Stimulated activated memory B cell treated with anti-CD40 and anti-IgM and Interleukin-4, amounts not matched to agents 10 μg/mL and 1 μg/mL and 100 μg/mL, for 72 hours (primary cell): Measurements from ENCODE around the gene XRCC6.
"Not testable (repeated sequence)": the region's sequence is repeated elsewhere in the genome, so short reads cannot be mapped to it uniquely, and the experiment has no call there.

Experiments used
- ATAC-seq: fragments of 150-1000 bp; cut with Tn5 transposase; 2 replicates; pipeline ENCODE4 v1.10.0; 2021
- H3K27ac Mint-ChIP-seq: one replicate; pipeline ENCODE4 v1.8.0; 2022; ENCODE audit warnings: mild to moderate bottlenecking, mixed read lengths
- H3K27me3 Mint-ChIP-seq: one replicate; pipeline ENCODE4 v1.8.0; 2022; ENCODE audit warnings: mixed read lengths
- H3K36me3 Mint-ChIP-seq: one replicate; pipeline ENCODE4 v1.8.0; 2022; ENCODE audit warnings: mixed read lengths
- H3K4me1 Mint-ChIP-seq: one replicate; pipeline ENCODE4 v1.8.0; 2022; ENCODE audit warnings: mixed read lengths
- H3K4me3 Mint-ChIP-seq: one replicate; pipeline ENCODE4 v1.8.0; 2022; ENCODE audit warnings: mild to moderate bottlenecking, moderate library complexity, mixed read lengths
- H3K9me3 Mint-ChIP-seq: one replicate; pipeline ENCODE4 v1.8.0; 2022; ENCODE audit warnings: mixed read lengths

The XRCC6 gene

DNA sequence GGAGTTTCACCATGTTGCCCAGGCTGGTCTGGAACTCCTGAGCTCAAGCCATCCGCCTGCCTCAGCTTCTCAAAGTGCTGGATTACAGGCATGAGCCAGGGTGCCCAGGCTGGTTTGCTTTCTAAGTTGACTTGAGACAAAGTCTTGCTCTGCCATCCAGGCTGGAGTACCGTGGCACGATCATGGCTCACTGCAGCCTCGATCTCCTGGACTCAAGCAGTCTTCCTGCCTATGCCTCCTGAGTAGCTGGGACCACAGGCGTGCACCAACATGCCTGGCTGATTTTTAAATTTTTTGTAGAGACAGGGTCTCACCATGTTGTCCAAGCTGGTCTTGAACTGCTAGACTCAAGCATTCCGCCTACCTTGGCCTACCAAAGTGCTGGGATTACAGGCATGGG, 36.6 kb downstream of the XRCC6 start:
- H3K4me1 Mint-ChIP-seq, result no peaks in the 10 kb centered on the region
- H3K4me3 Mint-ChIP-seq, result no peak overlapping the region
- no peak for ATAC-seq
- peaks cover 52% of the 10 kb centered on the region for H3K36me3 Mint-ChIP-seq
- no peaks in the 10 kb centered on the region for H3K27me3 Mint-ChIP-seq
- no peaks in the 10 kb centered on the region for H3K9me3 Mint-ChIP-seq
- H3K27ac Mint-ChIP-seq, result no peak overlapping the region

DNA sequence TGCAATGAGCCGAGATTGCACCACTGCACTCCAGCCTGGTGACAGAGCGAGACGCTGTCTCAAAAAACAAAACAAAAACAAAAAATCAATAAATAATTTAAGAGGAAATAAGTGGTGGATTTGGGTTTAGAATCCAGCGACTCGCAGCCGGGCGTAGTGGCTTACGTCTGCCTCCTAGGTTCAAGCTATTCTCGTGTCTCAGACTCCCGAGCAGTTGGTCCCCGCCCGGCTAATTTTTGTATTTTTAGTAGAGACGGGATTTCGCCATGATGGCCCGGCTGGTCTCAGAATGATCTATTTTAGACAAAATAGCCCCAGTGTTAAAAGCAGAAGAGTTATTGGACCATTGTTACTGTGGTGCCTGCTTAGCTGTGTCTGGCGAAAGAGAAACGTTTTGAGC, 37.8 kb downstream of the XRCC6 start:
- no peak for ATAC-seq
- H3K27me3 Mint-ChIP-seq, result no peaks in the 10 kb centered on the region
- peaks cover 49% of the 10 kb centered on the region for H3K36me3 Mint-ChIP-seq
- H3K27ac Mint-ChIP-seq, result no peak overlapping the region
- no peak overlapping the region for H3K4me3 Mint-ChIP-seq
- H3K4me1 Mint-ChIP-seq, result no peaks in the 10 kb centered on the region
- H3K9me3 Mint-ChIP-seq, result no peaks in the 10 kb centered on the region

DNA sequence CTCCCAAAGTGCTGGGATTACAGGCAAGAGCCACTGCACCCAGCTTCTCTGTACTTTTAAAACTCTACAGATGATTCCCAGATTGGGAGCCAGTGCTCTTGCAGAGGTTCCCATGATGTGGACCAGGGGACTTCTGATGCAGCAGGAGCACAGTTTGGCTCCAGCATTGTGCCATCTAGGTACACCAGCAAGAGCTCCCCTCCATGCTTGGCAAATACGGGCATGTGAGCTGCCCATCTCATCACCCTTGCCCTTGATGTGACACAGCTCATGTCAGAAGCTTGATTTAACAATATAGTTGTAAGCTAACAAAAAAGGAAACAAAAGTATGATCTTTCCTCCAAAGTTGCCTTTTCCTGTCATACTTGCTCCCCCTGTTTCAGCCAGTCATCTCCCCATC, 38.8 kb downstream of the XRCC6 start:
- no peak overlapping the region for H3K27ac Mint-ChIP-seq
- ATAC-seq, result no peak
- peaks cover 47% of the 10 kb centered on the region for H3K36me3 Mint-ChIP-seq

DNA sequence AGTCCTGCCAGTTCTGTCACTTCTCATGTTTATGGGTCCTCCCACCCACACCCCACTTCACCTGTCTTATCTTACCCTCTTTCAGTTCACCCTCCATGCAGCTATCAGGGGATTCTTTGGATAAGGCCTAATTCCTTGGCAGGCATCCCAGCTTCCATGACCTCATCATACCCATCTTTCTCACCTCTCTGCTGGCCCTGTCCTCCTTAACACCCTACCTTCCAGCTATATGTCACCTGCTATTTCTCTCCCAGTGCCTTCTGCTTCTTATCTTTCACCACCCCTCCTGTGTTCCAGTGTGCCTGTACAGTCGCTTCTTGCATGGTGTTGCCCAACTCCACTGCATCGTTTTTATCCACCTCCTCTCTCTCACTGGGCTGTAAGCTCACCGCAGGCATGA, 39.3 kb downstream of the XRCC6 start:
- peak overlapping the region; percentile 31 for H3K27ac Mint-ChIP-seq
- no peaks in the 10 kb centered on the region for H3K4me1 Mint-ChIP-seq
- no peak for ATAC-seq
- H3K9me3 Mint-ChIP-seq, result no peaks in the 10 kb centered on the region
- H3K4me3 Mint-ChIP-seq, result no peak overlapping the region
- no peaks in the 10 kb centered on the region for H3K27me3 Mint-ChIP-seq
- peaks cover 51% of the 10 kb centered on the region for H3K36me3 Mint-ChIP-seq

More for the DNA sequence above, 38.8 kb downstream of the XRCC6 start:
- H3K4me1 Mint-ChIP-seq, result no peaks in the 10 kb centered on the region
- H3K4me3 Mint-ChIP-seq, result no peak overlapping the region
- no peaks in the 10 kb centered on the region for H3K27me3 Mint-ChIP-seq
- no peaks in the 10 kb centered on the region for H3K9me3 Mint-ChIP-seq

DNA sequence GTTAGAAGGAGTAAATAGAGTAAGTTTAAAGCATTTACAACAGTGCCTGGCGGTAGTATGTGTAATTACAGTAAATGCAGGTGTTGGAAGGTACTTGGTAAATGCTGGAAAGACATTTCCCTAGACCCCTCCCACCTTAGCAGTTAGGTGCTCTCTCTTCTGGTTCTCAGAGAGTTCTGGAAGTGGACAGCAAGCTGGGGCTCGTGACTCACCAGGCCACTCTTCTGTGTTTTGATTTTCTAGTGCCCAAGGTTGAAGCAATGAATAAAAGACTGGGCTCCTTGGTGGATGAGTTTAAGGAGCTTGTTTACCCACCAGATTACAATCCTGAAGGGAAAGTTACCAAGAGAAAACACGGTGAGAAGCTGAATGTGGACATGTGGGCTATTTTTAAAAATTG, 40.0 kb downstream of the XRCC6 start:
- Mint-ChIP-seq H3K27ac (peak overlapping the region; percentile 31), H3K36me3 (peaks cover 52% of the 10 kb centered on the region), H3K27me3 (no peaks in the 10 kb centered on the region), H3K4me3 (no peak overlapping the region), H3K4me1 (no peaks in the 10 kb centered on the region), H3K9me3 (no peaks in the 10 kb centered on the region)
- no peak for ATAC-seq

DNA sequence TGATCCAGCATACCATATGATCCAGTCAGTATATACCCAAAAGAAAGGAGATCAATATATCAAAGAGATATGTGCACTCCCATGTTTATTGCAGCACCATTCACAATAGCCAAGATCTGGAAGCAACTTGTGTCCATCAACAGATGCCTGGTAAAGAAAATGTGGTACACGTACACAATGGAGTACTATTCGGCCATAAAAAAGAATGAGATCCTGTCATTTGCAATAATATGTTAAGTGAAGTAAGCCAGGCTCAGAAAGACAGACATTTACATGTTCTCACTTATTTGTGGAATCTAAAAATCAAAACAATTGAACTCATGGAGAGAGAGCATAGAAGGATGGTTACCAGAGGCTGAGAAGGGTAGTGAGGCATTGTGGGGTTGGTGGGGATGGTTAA, 40.6 kb downstream of the XRCC6 start:
- Mint-ChIP-seq H3K4me3 (no peak overlapping the region), H3K27me3 (no peaks in the 10 kb centered on the region), H3K4me1 (peaks cover 2% of the 10 kb centered on the region), H3K36me3 (peaks cover 52% of the 10 kb centered on the region), H3K9me3 (no peaks in the 10 kb centered on the region), H3K27ac (no peak overlapping the region)
- no peak for ATAC-seq

DNA sequence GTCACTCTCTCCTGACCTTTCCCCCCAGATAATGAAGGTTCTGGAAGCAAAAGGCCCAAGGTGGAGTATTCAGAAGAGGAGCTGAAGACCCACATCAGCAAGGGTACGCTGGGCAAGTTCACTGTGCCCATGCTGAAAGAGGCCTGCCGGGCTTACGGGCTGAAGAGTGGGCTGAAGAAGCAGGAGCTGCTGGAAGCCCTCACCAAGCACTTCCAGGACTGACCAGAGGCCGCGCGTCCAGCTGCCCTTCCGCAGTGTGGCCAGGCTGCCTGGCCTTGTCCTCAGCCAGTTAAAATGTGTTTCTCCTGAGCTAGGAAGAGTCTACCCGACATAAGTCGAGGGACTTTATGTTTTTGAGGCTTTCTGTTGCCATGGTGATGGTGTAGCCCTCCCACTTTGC, 42.5 kb downstream of the XRCC6 start:
- H3K9me3 Mint-ChIP-seq, H3K4me3 Mint-ChIP-seq, H3K27me3 Mint-ChIP-seq, ATAC-seq: not testable (repeated sequence)
- peaks cover 12% of the 10 kb centered on the region for H3K4me1 Mint-ChIP-seq
- H3K36me3 Mint-ChIP-seq, result peaks cover 41% of the 10 kb centered on the region
- H3K27ac Mint-ChIP-seq, result peak overlapping the region; percentile 44

DNA sequence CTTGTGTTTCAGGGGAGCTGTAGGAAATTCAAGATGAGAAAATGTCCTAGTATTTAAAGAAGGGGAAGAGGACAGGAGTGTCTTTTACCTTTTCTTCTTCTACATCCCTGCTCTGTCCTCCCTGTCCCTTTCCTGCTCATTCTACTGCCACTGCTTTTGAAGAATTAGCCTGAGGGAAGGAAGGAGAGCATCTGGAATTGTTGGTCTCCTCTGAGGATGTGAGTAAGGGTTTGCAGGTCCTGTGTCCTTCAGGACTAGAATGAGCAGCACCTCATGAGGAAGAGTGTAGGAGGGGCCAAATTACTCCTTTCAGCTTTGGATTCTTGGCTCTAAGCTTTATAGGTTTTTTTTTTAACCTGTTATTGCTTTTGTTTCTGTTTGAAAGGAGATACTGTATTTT, 43.4 kb downstream of the XRCC6 start:
- Mint-ChIP-seq H3K27me3 (no peaks in the 10 kb centered on the region), H3K36me3 (peaks cover 36% of the 10 kb centered on the region), H3K27ac (peak overlapping the region; percentile 44), H3K9me3 (no peaks in the 10 kb centered on the region), H3K4me3 (no peak overlapping the region), H3K4me1 (peaks cover 12% of the 10 kb centered on the region)
- ATAC-seq, result no peak

DNA sequence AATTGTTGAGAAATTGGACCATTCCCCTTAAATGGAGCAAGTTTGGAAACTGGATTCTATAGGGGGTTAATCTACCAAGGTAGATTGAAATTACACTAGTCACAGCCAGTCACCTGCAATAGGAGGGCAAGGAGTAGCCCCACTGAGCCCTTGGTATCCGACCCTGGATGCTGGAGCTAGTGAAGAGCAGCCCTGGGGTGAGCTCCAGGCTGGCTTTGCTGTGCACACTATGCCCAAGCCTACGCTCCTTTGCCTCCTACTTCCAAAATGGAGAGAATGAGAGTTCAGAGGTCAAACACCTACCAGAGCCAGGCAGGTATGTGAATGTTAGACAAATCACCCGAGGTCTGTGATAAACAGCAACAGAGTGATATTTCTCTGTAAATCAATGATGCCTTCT, 43.9 kb downstream of the XRCC6 start:
- peaks cover 12% of the 10 kb centered on the region for H3K4me1 Mint-ChIP-seq
- H3K27me3 Mint-ChIP-seq, result no peaks in the 10 kb centered on the region
- peak overlapping the region; percentile 46 for H3K27ac Mint-ChIP-seq
- H3K4me3 Mint-ChIP-seq, result no peak overlapping the region
- peaks cover 34% of the 10 kb centered on the region for H3K36me3 Mint-ChIP-seq
- no peak for ATAC-seq
- H3K9me3 Mint-ChIP-seq, result no peaks in the 10 kb centered on the region

DNA sequence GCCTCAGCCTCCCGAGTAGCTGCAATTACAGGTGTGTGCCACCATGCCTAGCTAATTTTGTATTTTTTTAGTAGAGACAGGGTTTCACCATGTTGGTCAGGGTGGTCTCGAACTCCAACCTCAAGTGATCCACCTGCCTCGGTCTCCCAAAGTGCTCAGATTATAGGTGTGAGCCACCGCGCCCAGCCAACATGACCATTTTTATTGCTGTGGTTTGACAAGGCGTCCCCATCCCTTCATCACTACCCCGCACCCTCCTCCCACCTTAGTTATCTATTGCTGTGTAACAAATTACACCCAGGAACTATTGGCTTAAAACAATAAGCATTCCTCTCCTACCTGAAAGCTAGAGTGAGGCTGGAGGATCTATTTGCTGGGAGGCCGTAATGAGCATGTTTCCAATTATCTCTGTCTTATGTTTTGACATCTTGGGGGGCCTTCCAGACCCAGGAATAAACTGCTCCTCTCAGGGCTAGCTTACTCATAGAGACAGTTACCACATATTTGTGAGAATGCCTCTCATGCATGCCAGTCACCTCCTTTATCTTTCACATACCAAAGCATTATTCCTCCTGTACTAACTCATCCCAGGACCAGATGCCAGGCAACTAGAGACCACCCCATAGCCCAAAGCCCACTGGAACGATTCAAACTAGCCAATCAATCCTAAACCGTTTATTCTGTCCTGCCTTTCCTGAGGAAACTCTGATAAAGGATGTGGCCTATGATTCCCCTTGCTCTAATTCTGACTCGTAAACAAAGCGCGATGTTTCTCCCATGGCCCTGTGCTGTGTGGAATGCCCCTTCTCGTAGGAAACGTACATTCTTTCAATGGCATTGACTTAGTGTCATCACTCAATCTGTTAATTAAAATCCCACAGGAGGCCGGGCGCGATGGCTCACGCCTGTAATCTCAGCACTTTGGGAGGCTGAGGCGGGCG, 48.1 kb downstream of the XRCC6 start:
- Mint-ChIP-seq H3K27me3 (no peaks in the 10 kb centered on the region), H3K4me3 (no peak overlapping the region), H3K9me3 (no peaks in the 10 kb centered on the region), H3K36me3 (peaks cover 11% of the 10 kb centered on the region), H3K27ac (no peak overlapping the region), H3K4me1 (peaks cover 17% of the 10 kb centered on the region)
- no peak for ATAC-seq

DNA sequence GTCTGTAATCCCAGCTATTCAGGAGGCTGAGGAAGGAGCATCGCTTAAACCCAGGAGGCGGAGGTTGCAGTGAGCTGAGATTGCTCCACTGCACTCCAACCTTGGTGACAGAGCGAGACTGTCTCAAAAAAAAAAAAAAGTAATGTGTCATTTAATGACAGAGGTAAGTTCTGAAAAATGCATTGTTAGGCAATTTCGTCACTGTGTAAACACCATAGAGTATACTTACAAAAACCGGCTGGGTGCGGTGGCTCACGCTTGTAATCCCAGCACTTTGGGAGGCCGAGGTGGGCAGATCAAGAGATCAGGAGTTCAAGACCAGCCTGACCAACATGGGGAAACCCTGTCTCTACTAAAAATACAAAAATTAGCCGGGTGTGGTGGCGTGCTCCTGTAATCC, 51.0 kb downstream of the XRCC6 start:
- not testable (repeated sequence) for H3K9me3 Mint-ChIP-seq, H3K27ac Mint-ChIP-seq
- H3K36me3 Mint-ChIP-seq, result peaks cover 31% of the 10 kb centered on the region

DNA sequence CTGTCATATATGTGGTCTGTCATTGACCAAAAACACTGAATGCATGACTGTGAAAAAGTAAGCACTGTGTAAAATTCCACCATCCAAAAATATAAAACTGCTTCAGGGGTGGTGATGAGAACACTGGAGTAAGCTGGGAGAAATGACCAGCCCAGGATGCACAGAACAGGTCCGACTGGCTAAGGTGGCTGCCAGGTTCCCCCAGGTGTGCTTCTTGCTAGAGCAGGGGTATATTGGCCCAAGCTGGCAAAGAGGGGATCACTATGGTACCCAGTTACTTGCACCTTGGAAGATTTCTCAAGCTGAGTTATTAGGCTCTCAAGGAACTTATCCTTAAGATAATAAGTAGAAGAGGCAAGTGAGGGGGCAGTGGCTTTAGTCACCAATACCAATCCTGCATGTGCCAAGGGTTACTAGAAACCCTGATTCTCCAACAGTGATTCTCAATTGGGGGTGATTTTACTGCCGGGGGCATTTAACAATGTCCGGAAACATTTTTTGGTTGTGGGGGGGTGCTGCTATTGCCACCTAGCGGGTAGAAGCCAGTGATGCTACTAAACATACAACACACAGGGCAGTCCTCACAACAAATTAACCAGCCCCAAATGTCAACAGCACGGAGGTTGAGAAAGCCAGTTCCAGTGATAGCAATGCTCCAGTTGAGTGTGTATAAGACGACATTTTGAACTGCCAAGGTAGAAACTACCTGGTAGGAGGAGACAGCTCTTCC, 51.9 kb downstream of the XRCC6 start:
- Mint-ChIP-seq H3K4me3 (no peak overlapping the region), H3K27ac (no peak overlapping the region), H3K36me3 (peaks cover 37% of the 10 kb centered on the region), H3K9me3 (no peaks in the 10 kb centered on the region), H3K4me1 (peaks cover 21% of the 10 kb centered on the region), H3K27me3 (no peaks in the 10 kb centered on the region)
- ATAC-seq, result no peak

More for the DNA sequence above, 51.0 kb downstream of the XRCC6 start:
- H3K4me1 Mint-ChIP-seq, result peaks cover 21% of the 10 kb centered on the region
- H3K27me3 Mint-ChIP-seq, H3K4me3 Mint-ChIP-seq, ATAC-seq: not testable (repeated sequence)

DNA sequence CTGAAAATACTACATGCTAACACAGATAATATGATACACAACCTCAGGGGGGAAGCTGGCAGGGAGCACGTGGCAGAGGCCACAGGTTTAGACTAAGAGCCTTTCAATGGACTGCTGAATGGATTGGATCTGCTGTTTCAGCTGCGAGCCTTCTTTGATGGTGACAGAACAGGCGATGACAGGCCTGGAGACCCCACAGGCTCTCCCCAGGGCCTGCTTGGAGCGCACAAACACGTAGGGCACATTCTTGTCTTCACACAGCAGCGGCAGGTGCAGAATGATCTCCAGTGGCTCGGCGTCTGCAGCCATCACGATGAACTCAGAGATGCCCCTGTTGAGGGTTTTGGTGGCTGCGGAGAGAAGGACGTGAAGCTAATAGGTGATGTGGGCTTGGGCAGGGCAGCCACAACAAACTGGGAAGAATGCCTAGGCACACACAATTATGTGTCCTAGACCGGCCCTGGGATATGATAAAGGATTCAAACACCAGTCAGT, 53.8 kb downstream of the XRCC6 start:
- Mint-ChIP-seq H3K9me3 (no peaks in the 10 kb centered on the region), H3K27ac (peak overlapping the region; percentile 33), H3K4me1 (peaks cover 21% of the 10 kb centered on the region), H3K4me3 (no peak overlapping the region), H3K27me3 (no peaks in the 10 kb centered on the region), H3K36me3 (peaks cover 44% of the 10 kb centered on the region)
- no peak for ATAC-seq

DNA sequence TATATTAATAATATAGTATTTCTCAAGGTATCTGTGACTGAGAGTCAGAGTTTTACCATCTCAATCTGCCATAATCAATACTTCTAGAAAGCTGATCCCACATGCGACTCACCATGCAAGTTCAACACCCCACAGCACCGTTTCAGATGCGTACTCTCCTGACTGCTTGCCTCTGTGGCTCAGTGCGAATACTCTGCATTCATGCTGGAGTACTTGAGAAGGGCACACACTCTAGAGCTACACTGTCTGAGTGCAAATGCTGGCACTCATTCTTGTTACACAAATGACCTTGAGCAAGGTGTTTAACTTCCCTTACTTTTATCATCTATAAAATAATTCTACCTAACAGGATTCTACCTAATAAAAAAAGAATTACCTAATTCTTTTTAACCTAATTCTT, 55.0 kb downstream of the XRCC6 start:
- Mint-ChIP-seq H3K9me3 (no peaks in the 10 kb centered on the region), H3K4me3 (no peak overlapping the region), H3K36me3 (peaks cover 51% of the 10 kb centered on the region), H3K27me3 (no peaks in the 10 kb centered on the region), H3K27ac (no peak overlapping the region), H3K4me1 (peaks cover 28% of the 10 kb centered on the region)
- ATAC-seq, result no peak

DNA sequence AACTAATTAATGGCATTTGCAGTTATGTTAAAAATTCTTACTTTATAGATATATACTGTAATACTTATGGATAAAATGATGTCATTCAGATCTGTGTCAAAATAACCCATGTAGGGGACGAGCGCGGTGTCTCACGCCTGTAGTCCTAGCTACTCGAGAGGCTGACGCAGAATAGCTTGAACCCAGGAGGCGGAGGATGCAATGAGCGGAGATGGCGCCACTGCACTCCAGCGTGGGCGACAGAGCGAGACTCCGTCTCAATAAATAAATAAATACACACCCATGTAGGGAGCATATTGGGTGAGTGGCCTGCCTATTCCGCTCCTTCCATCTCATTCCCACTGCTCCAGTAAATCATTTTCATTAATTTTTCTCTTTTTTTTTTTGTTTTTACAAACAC, 60.5 kb downstream of the XRCC6 start:
- H3K27me3 Mint-ChIP-seq, result no peaks in the 10 kb centered on the region
- peak overlapping the region; percentile 99 for H3K4me3 Mint-ChIP-seq
- peaks cover 34% of the 10 kb centered on the region for H3K4me1 Mint-ChIP-seq
- ATAC-seq, result peak; percentile 40
- H3K27ac Mint-ChIP-seq, result peak overlapping the region; percentile 96
- H3K9me3 Mint-ChIP-seq, result no peaks in the 10 kb centered on the region
- peaks cover 36% of the 10 kb centered on the region for H3K36me3 Mint-ChIP-seq
